ENCODE data around the gene MAGEA6. TPM values are rescaled to one million over a fixed set of nuclear protein-coding genes. Genes with fewer than 3 reads are reported as not detected.

MAGEA6 gene, protein sequence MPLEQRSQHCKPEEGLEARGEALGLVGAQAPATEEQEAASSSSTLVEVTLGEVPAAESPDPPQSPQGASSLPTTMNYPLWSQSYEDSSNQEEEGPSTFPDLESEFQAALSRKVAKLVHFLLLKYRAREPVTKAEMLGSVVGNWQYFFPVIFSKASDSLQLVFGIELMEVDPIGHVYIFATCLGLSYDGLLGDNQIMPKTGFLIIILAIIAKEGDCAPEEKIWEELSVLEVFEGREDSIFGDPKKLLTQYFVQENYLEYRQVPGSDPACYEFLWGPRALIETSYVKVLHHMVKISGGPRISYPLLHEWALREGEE
- not detected in 2 replicates for total RNA-seq

GRCh38 chrX:152769549-152770289 lies at the start of gene MAGEA6:
TSS of gene MAGEA6 (minus strand) at chrX:152769689. CDS start at chrX:152767650, 2,039 bp downstream.

GRCh38 chrX:152758918-152759317 lies 10.6 kb downstream of the MAGEA6 start, which contains the start of gene CSAG3:
TSS of gene CSAG3 (plus strand) at chrX:152759218.

GRCh38 chrX:152753686-152754650 lies 15.5 kb downstream of the MAGEA6 start, which contains the start of gene MAGEA2:
TSS of gene MAGEA2 (minus strand) at chrX:152753842. CDS start at chrX:152751363, 2,479 bp downstream.

DNA sequence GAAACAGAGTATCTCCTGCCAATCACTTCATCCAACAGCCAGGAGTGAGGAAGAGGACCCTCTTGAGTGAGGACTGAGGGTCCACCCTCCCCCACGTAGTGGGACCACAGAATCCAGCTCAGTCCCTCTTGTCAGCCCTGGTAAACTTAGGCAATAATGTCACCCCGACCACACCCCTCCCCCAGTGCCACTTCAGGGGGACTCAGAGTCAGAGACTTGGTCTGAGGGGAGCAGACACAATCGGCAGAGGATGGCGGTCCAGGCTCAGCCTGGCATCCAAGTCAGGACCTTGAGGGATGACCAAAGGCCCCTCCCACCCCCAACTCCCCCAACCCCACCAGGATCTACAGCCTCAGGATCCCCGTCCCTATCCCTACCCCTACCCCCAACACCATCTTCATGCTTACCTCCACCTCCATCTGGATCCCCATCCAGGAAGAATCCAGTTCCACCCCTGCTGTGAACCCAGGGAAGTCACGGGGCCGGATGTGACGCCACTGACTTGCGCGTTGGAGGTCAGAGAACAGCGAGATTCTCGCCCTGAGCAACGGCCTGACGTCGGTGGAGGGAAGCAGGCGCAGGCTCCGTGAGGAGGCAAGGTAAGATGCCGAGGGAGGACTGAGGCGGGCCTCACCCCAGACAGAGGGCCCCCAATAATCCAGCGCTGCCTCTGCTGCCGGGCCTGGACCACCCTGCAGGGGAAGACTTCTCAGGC lies 36.1 kb downstream of the MAGEA6 start, which contains the start of the genes CSAG1 and MAGEA12:
CSAG1 (minus strand) TSS at position 461 of the 715 bp plus-strand sequence. CDS start 1,261 bp downstream, outside the sequence.
MAGEA12 (plus strand) TSS at position 497 of the 715 bp plus-strand sequence. CDS start 2,405 bp downstream, outside the sequence.

Other genes with a start within 250 kb of the MAGEA6 start
- gene GABRQ, start 131.8 kb downstream of the MAGEA6 start, total RNA-seq = not detected in 2 replicates
- not detected in 2 replicates for gene MAGEA3, start 70.9 kb downstream of the MAGEA6 start, total RNA-seq
- not detected in 2 replicates for gene CSAG2, start 60.4 kb downstream of the MAGEA6 start, total RNA-seq
- not detected in 2 replicates for gene MAGEA2B, start 55.1 kb downstream of the MAGEA6 start, total RNA-seq
- not detected in 2 replicates for gene CSAG1, start 36.0 kb downstream of the MAGEA6 start, total RNA-seq
- gene MAGEA12, start 35.9 kb downstream of the MAGEA6 start, total RNA-seq = not detected in 2 replicates
- not detected in 2 replicates for gene MAGEA2, start 15.8 kb downstream of the MAGEA6 start, total RNA-seq
- gene CSAG3, start 10.5 kb downstream of the MAGEA6 start, total RNA-seq = not detected in 2 replicates
- gene CETN2, start 61.1 kb upstream of the MAGEA6 start, total RNA-seq = 24.3 and 58.2 TPM in 2 replicates
- 23.6 and 52.3 TPM in 2 replicates for gene NSDHL, start 61.4 kb upstream of the MAGEA6 start, total RNA-seq
- 2.0 and 13.6 TPM in 2 replicates for gene ZNF185, start 128.4 kb upstream of the MAGEA6 start, total RNA-seq
- gene PNMA5, start 224.4 kb upstream of the MAGEA6 start, total RNA-seq = not detected in 2 replicates

Measured in placental pericyte (primary cell).